ENCODE measurements around the gene CD24. TPM values are rescaled to one million over a fixed set of nuclear protein-coding genes. Genes with fewer than 3 reads are reported as not detected.
"Not testable (repeated sequence)": the region's sequence is repeated elsewhere in the genome, so short reads cannot be mapped to it uniquely, and the experiment has no call there.

Gene CD24
- total and polyA plus RNA-seq, 2 experiments from 2014 or later, result 330 to 576 TPM

GRCh38 chr6:106972500-106972899, 2.0 kb downstream of the CD24 start:
- Histone ChIP-seq H3K4me2 (peak overlapping the region; percentile 85), H3K27ac (peak overlapping the region; percentile 97), H3K4me3 (peak overlapping the region; percentile 91), H3K79me2 (peaks cover 37% of the 10 kb centered on the region), H3K9me3 (ENCODE audit: low read depth) (no peaks in the 10 kb centered on the region), H3K36me3 (replicated peaks; ENCODE audit: insufficient read depth, low read depth) (no peaks in the 10 kb centered on the region), H2AFZ (no peak overlapping the region), H4K20me1 (ENCODE audit: insufficient read depth, poor library complexity, severe bottlenecking) (peaks cover 11% of the 10 kb centered on the region), H3K27me3 (no peaks in the 10 kb centered on the region), H3K4me1 (ENCODE audit: insufficient read depth) (peaks cover 18% of the 10 kb centered on the region), H3K9me2 (replicated peaks; ENCODE audit: insufficient read depth) (no peaks in the 10 kb centered on the region)
- DNase-seq (ENCODE audit: low spot score), result peak; percentile 54
- WGBS (ENCODE audit: low lambda C conversion rate, missing lambda C conversion rate), result 2% methylated on average over 10 of the region's 10 CpGs
- TF ChIP-seq EZH2phosphoT487 (IDR thresholded peaks at IDR 0.05; ENCODE audit: low read depth, severe bottlenecking, unreplicated experiment), result no peak

GRCh38 chr6:106970769-106971168, 3.8 kb downstream of the CD24 start:
- H3K9me3 ChIP-seq (ENCODE audit: low read depth); H3K27ac ChIP-seq; H3K4me1 ChIP-seq (ENCODE audit: insufficient read depth); H3K9me2 ChIP-seq (replicated peaks; ENCODE audit: insufficient read depth); H3K4me3 ChIP-seq; H3K36me3 ChIP-seq (replicated peaks; ENCODE audit: insufficient read depth, low read depth); H2AFZ ChIP-seq; H3K27me3 ChIP-seq; H3K4me2 ChIP-seq; DNase-seq (ENCODE audit: low spot score): not testable (repeated sequence)
- 98% methylated on average over 6 of the region's 6 CpGs for WGBS (ENCODE audit: low lambda C conversion rate, missing lambda C conversion rate)
- Histone ChIP-seq H3K79me2 (peaks cover 37% of the 10 kb centered on the region), H4K20me1 (ENCODE audit: insufficient read depth, poor library complexity, severe bottlenecking) (peaks cover 11% of the 10 kb centered on the region)

DNA sequence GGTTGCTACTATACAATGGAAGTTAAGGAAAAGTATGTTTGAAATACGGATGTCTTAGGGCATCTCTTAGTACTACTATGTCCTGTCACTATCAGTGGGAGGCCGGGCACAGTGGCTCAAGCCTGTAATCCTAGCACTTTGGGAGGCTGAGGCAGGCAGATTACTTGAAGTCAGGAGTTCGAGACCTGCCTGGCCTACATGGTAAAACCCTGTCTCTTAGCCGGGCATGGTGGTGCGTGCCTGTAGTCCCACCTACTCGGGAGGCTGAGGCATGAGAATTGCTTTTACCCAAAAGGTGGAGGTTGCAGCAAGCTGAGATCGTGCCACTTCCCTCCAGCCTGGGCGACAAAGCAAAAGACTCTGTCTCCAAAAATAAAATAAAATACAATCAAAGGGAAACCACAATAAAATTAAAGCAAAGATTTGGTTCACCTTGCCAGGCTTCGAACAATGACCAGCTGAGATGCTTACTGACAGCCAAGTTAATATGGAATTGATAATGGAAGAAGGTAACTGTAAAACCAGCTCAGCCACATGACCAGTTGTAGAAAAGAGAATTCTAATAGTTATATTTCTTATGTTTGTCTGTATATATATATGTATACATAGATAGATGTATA, 6.5 kb downstream of the CD24 start:
- Histone ChIP-seq H3K36me3 (replicated peaks; ENCODE audit: insufficient read depth, low read depth) (no peaks in the 10 kb centered on the region), H3K4me3 (no peak overlapping the region), H3K4me1 (ENCODE audit: insufficient read depth) (peaks cover 7% of the 10 kb centered on the region), H2AFZ (no peak overlapping the region), H3K27ac (no peak overlapping the region), H3K4me2 (no peak overlapping the region), H3K9me3 (ENCODE audit: low read depth) (no peaks in the 10 kb centered on the region), H3K79me2 (peaks cover 22% of the 10 kb centered on the region), H3K9me2 (replicated peaks; ENCODE audit: insufficient read depth) (no peaks in the 10 kb centered on the region), H4K20me1 (ENCODE audit: insufficient read depth, poor library complexity, severe bottlenecking) (peaks cover 7% of the 10 kb centered on the region), H3K27me3 (no peaks in the 10 kb centered on the region)
- TF ChIP-seq EZH2phosphoT487 (IDR thresholded peaks at IDR 0.05; ENCODE audit: low read depth, severe bottlenecking, unreplicated experiment) (no peak), CTCF (IDR thresholded peaks at IDR 0.05; ENCODE audit: poor library complexity) (no peak), EZH2 (IDR thresholded peaks at IDR 0.05; ENCODE audit: borderline replicate concordance) (no peak)
- 75% methylated on average over 9 of the region's 9 CpGs for WGBS (ENCODE audit: low lambda C conversion rate, missing lambda C conversion rate)
- DNase-seq (ENCODE audit: low spot score), result no peak

DNA sequence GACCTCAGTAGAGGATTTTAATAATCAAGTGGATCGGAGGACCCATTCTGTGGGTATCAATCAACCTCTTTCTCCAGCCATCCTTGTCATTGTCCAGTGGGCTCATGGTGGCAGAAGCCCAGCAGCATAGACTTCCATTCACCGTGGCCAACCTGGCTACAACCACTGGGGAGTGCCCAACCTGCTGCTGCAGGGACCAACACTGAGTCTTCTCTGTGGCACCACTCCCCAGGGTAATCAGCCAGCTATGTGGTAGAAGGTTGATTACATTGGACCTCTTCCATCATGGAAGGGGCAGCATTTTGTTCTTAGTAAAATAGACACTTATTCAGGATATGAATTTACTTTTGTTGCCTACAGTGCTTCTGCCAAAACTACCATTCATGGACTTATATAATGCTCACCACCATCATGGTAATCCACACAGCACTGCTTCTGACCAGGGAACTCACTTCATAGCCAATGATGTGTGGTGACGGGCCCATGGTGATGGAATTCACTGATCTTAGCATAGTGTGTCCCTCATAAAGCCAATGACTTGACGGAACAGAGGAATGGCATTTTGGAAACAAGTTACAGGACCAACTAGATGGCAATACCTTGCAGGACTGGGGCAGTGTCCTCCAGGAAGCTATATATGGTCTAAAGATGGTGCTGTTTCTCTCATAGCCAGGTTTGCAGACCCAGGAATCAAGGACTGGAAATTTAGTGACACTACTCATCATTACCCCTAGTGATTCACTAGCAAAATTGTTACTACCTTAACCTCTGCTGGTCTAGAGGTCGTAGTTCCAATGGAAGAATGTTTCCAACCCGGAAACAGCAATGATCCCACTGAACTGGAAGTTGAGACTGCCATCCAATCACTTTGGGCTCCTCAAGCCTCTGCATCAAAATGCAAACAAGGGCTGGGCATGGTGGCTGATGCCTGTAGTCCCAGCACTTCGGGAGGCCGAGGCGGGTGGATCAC, 7.6 kb downstream of the CD24 start:
- Histone ChIP-seq H3K9me3 (ENCODE audit: low read depth) (no peaks in the 10 kb centered on the region), H3K27me3 (no peaks in the 10 kb centered on the region), H3K27ac (no peak overlapping the region), H3K36me3 (replicated peaks; ENCODE audit: insufficient read depth, low read depth) (no peaks in the 10 kb centered on the region), H3K9me2 (replicated peaks; ENCODE audit: insufficient read depth) (no peaks in the 10 kb centered on the region), H3K4me2 (no peak overlapping the region), H3K79me2 (peaks cover 11% of the 10 kb centered on the region), H2AFZ (no peak overlapping the region), H3K4me3 (no peak overlapping the region), H3K4me1 (ENCODE audit: insufficient read depth) (peaks cover 4% of the 10 kb centered on the region), H4K20me1 (ENCODE audit: insufficient read depth, poor library complexity, severe bottlenecking) (peaks cover 2% of the 10 kb centered on the region)
- TF ChIP-seq CTCF (IDR thresholded peaks at IDR 0.05; ENCODE audit: poor library complexity) (no peak), EZH2 (IDR thresholded peaks at IDR 0.05; ENCODE audit: borderline replicate concordance) (no peak)
- DNase-seq (ENCODE audit: low spot score), result no peak
- WGBS (ENCODE audit: low lambda C conversion rate, missing lambda C conversion rate), result 88% methylated on average over 9 of the region's 9 CpGs

Data from hepatocyte (in vitro differentiated cells).